ENCODE results near the gene OSBPL5. TPM values are rescaled to one million over a fixed set of nuclear protein-coding genes. Genes with fewer than 3 reads are reported as not detected.

The OSBPL5 gene
- total RNA-seq, 1 donor from 2014 or later = 1.6 TPM

DNA sequence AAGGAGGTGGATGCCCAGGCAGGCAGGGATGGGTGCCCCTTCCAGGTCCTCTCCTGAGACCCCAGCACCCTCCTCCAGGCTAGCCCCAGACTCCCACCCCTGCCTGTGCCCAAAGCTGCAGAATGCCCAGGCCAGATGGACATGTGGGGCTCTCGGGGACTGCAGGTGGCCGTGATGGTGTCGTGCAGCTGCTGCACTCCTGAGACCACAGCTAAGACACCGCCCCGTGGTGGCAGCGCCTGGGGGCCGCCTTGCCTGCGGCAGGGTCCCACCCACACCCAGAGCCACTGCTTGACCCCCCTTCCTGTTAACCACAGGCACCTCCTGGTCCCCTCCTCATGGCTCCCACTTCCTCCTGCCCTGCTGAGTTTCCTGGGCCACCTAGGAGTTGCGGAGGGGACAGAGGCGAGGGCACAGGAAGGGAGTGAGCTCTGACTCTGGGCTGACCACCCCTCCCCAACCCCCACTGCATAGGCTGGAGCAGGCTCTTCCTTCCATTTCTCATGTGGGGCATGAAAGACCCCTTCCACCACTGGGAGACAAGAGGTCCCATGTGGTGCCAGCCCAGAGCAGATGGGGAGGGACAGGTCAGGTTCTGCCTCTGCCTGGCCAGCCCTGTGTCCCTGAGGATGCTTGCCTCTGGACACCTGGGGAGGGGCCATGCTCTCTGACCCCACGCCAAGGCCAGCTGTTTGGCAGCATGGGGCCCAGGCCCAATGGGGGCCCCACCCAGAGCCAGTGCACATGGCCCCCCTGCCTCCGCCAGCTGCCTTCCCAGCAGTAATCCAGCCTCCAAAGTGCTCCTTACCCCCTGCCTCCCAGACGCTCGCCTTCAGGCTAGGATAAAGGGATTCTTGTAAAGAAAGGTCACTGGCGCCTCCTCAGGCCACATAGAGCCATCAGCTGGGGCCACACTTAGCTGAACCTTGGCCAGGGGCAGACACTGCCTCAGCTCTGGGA, 29.3 kb downstream of the OSBPL5 start:
- intact Hi-C loops (cut with micrococcal nuclease) = no loop called here

DNA sequence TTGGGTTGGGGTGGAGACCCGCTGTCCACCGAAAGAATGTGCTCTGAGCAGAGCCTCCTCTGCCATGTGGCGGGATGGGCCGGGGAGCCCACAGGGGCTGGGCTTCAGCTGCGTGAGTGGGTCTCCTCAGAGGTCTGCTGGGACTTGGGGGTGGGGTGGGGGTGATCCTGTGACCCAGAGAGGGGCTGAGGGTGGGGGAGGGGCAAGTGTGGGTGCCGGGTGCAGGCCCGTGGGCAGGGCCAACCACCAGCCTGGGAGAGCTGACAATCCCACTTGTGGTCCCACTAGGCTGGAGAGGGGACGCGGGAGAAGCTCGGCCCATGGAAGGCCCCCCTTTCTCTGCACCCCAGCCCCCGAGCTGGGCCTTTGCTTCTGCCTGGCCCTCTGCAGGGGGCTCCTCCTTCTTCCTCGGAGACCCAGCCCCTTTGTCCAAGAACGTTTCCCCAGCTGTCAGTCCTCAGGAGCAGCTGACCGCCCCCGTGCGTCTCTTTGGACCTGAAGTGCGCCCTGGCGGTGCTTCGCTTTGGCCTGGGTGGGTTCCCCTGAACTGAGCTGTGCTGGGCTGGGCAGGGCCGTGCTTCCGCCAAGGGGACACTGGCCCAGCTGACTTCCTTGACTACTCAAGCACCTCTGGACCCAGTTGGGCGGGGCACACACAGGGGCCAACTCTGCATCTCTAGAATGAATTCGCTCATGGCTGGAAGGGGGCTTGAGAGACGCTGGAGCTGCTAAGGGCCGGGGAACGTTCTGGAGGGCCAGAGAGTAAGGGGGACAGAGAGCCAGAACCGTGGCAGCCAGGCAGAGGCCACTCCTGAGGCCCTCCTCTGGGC, 30.2 kb downstream of the OSBPL5 start:
- intact Hi-C loops (cut with micrococcal nuclease) = no loop called here

DNA sequence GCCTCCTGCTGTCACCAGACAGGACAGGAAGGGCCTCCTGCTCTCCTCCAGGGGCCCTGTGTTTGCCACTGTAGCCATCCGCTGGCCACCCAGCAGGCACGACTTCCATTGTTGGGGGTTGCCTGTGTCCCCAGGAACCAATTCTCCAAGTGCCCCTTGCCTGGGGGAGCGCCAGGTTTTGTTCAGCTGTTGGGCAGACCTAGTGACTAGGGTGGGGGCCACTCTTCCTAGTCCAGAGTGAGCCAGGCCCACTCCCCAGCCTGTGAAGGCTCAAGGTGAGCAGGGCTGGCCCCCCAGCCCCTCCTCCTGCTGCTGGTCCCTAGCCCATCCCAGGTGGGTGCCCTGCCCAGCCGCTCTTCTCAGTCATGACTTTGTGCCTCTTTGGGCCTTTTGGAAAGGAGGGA, 30.9 kb downstream of the OSBPL5 start:
- intact Hi-C loops (cut with micrococcal nuclease) = no loop called here

DNA sequence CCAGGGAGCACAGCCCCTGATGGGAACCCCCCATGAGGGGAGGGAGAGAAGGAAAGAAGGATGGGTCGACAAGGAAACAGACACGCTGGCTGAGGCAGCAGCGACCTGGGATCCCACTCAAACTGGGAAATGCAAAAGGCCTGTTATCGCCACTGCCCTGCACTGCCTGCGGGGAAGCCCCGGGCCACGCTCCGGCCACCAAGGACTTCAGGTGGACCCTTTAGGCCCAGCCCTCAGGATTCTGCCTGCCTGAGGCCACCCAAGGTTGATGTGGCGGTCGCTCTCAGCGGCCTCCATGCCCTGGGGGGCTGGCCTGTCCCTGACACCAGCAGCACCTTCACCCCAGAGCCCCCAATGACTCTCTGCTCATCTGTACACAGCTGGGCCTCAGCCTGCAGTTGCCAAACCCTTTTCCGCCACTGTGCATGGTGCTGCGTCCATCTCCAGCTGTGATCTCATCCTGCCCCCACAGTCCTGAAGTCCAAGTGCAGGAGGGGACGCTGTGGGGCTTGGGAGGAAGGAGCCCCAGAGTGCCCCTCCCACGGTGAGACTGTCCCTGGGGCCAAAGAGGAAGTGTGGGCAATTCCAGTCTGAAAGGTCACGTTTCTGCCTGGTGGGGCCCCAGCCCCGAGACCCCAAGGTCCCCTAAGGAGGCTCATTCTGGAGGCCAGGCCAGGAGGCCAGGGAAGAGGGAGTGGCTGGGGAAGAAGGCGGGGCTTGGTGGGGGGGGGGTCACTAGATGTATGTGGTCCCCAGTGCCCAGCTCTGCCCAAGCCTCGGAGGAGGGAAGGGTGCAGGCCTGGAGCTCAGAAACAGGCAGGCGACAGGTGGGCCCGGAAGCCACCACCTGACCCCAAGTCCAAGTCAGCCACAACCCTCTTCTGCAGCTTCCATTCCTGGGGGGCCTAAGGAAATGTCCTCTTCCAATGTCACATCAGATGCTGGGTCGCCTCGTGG, 31.6 kb downstream of the OSBPL5 start:
- intact Hi-C loops (cut with micrococcal nuclease) = no loop called here

DNA sequence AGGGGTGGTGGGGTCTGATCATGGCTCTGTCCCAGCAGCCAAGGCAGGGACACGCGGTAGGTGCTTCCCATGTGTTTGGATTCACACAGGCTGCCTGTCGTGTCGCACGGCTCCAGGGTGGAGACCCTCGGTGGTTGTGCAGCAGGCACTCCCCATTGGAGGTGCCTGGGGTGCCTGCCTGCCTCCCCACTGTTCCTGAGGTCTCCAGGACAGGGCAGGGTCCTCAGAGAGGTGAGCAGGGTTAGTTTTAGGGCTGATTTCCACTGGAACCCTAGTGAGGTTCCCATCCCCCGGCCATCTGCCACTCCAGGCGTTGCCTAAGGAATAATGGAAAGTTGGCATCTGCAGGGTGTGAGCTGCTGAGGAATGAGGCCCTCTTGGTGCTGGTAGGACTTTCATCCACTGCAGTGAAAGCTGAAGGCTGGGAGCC, 32.3 kb downstream of the OSBPL5 start:
- intact Hi-C loops (cut with micrococcal nuclease) = no loop called here

DNA sequence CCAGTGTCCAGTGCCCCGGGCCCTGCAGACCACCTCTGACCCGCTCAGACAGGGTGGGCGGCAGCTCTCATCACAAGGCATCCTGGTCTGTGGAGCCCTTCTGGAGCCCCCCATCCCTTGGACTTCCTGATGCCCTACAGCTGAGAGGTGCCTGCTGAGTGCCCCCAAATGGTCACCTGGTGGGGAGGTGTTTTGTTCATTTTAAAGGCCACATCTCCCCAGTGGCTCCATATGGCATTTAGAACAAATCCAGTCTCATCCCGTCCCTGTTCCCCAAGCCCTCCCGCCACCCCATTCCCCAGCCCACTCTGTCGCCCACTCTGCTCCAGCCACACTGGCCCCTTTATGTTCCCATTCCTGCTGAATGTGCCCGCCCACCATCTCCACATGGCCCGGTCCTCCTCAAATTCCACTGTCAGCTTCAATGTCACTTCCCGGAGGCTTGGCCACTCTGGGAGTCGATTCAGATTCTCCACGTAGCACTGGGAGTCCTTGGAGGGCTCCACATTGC, 32.8 kb downstream of the OSBPL5 start:
- intact Hi-C loops (cut with micrococcal nuclease) = no loop called here

DNA sequence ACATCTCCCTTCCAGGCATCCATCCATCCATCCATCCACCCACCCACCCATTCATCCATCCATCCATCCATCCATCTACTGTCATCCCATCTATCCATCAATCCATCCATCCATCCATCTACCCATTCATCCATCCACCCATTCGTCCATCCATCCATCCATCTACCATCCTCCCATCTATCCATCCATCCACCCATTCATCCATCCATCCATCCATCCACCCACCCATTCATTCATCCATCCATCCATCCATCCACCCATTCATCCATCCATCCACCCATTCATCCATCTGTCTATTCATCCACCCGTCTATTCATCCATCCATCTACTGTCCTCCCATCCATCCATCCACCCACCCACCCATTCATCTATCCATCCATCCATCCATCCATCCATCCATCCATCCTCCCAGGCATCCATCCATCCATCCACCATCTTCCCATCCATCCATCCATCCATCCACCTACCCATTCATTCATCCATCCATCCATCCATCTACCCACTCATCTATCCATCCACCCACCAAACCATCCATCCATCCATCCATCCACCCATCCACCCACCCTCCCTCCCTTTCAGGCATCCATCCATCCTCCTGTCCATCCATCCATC, 33.7 kb downstream of the OSBPL5 start:
- intact Hi-C loops (cut with micrococcal nuclease) = no loop called here

DNA sequence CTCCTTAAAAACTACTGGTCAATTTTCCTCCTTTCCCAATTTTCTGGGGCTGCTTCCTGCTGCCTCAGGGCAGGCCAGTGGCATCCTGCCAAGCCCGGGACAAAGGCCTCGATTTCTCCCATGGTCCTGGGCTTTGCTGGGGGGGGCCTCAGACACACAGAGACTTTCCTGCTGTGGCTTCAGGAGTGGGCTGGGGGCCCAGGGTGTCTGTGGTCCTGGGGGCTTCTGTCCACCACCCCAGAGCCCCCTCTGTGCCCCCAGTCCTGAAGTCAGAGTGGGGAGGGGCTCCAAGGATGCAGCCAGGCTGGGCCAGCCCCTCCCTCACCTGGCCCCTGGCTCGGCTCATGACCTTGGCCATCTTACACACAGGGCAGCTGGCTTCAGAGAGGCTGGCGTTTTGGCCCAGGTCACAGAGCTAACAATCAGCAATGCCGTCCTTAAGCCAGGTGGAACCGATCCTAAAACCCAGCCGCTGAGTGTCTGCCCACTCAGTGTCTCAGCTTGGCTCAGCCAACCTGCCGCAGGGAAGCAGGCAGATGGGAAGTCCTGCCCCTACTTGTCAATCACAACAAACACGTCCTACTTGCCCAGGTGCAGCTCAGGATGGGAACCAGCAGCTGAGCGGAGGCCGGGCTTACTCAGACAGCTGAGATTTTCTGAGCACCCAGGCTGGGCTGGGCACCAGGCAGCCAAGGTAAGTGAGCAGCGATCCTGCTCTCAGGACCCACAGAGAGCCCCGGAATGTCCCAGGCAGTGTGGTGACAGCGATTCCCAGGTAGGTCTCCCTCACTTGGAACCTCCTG, 34.6 kb downstream of the OSBPL5 start:
- intact Hi-C loops (cut with micrococcal nuclease) = no loop called here

DNA sequence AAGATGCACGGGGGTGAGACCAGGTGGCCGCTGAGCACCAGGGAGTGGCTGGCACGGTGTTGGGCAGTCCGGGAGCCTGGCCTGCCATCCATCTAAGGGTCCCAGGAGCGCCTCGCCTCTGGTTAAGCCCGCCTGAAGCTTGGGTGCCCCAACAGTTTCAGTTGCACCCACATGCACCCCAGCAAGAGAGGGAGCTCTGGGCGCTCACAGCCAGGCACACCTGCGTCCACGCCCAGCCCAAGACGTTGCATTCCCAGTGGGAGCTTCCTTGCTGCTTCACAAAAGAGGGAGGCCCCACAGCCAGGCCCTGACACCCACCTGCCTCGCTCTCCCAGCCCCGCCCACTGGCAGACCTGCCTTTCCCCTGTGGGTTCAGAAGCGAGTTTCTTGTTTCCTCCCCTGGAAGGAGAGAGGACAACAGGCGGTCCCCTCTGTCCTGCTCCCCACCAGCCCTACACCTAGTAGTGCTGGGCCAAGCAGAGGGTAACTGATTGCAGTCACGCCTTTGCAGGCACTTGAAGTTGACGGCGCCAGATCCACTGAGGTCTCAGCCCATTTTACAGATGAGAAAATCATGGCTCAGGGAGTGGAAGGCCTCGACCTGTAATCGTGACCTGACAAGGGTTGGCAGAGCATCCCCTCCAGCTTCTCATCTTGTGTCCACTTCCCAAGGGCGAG, 35.4 kb downstream of the OSBPL5 start:
- intact Hi-C loops (cut with micrococcal nuclease) = no loop called here

DNA sequence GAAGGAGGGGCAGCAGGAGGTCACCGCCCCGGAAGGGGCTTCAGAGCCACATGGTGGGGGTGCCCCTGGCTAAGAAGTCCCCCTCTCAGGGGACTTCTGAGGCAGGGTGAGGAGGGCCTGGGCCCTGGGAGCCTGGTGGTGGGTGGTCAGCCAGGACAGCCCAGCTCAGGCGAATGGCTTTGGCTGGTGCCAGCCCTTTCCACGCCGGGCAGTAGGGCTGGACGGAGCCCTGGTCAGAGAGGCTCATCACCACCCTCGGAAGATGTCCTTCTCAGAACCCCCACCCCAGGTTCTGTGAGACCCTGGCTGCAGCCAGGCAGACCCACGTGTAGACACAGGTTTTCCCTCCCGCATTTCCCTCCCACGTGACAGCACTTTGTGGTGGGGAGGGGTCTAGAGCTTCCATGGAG, 35.9 kb downstream of the OSBPL5 start:
- intact Hi-C loops (cut with micrococcal nuclease) = no loop called here

DNA sequence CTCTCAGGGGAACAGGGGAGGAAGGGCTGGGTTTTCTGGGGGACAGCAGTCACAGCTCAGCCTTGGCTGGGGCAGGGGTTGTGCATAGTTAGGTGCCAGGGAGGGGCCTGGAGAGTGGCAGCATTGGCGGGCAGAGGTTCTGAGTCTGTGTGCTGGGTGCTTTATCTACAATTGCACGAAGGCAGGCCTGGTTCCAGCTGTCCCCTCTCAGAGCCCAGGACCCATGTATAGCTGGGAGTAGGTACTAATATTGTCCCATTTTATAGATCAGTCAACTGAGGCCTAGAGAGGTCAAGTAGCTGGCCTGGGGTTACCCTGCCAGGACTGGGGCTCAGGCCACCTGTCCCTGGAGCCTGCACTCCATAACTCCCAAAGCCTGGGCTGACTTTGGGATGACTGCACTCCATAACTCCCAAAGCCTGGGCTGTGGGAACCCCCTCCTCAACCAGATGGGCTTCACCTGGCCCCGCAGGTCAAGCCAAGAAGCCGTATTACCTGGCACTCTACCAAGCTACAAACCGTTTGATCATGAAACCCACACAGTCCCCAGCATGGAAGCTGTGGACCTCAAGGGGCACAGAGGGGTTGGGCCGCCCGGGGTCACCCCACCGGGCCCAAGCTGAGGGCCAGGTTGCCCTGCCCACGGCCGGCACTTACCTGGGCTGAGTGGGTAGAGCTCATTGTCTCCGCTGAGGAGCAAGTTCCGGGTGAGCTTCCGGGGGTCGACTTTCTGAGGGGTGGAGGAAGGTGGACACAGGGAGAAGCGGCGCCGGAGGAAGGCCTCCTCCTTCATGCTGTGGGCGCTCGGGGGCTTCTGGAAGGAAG, 36.5 kb downstream of the OSBPL5 start:
- intact Hi-C loops (cut with micrococcal nuclease) = no loop called here

DNA sequence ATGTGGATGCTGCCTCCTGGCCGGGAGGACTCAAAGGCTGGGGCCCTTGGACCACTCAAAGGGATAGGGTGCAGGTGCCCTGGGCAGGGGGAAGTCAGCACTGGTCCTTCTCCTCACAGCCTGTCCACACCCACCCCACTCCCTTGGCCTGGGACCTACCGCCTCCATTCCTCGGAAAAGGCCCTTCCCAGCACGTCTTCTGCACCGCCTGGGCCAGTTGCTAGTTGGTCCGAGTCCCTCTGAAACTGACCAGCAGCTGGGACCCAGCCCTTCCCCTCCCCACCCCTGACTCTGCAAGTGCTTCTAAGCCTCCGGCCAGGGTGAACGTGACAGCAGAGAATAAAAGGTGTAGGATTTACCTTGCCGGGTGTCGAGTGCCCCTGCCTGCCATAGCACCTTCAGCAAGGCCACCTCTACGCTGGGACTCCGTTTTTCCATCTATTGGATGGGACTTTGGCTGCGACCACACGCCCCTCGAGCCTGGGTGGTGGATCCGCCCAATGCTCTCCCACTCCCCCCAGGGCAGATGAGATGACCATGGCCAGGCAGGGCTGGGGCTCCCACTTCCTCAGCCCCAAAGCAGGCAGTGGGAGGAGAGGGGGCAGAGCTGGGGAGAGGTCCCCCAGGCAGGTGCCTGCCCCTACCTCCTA, 37.3 kb downstream of the OSBPL5 start:
- intact Hi-C loops (cut with micrococcal nuclease) = no loop called here

DNA sequence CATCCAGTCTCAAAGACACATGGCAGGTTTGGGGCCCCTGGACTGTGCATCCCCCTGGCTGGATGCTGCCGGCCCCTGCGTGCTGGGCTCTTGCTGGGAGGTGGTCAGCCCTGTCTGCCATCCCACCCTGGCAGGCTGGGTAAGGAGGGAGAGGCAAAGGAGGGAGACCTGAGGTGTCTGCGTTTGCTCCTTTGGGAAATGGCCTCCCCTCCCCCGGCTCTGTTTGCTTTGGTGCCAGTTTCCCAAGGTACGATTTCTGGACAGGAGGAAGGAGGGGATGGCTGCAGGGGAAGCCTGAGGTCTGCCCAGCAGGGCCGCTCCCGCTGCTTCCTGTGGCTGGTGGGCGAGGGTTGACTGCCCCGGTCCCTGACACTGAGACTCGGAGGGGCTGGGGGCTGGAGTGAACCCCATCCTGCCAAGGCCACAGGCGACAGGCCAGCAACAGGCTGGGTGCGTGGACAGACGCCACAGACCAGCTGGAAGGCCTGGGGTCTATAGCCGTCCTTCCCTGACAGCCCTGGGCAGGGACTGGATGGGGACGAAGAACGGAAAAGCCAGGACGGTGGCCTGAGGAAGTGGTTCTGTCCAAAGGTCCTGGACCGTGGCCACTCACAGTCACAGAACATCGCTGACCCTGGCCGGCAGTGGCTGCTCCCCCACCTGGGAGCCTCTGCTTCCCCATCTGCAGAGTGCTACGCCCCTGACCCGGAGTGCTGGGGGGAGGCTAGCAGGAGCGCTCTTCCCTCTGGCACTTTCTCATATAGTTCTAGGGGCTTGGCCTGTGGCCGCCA, 38.0 kb downstream of the OSBPL5 start:
- intact Hi-C loops (cut with micrococcal nuclease) = no loop called here

DNA sequence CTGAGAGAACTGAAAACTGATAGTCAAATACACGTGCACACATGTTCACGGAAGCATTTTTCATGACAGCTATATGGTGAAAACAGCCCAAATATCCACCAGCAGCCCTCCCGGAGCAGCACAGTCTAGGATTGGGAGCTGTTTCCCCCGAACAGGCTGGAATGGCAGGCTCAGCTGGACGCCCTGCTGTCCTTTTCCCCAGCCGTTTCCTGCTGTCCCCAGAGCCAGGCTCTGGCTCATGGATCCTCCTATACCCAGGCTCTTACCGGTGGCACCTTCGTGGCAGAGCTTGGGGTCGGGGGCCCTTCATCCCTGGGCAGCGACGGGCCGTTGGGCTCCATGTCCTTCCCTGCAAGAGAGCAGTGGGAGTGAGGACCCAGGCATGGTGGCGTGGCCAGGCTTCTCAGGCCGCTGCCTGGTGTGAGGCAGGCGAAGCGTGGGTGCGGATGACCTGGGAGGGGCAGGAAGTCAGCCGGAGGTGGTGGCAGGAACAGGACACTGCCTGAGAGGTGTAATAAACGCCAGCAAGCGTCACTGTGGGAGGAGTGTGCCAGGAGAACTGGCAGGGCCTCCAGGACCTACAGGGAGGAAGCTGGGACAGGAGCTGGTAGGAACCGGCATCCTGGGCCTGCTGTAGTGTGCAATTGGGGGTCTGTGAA, 38.8 kb downstream of the OSBPL5 start:
- intact Hi-C loops (cut with micrococcal nuclease) = no loop called here

DNA sequence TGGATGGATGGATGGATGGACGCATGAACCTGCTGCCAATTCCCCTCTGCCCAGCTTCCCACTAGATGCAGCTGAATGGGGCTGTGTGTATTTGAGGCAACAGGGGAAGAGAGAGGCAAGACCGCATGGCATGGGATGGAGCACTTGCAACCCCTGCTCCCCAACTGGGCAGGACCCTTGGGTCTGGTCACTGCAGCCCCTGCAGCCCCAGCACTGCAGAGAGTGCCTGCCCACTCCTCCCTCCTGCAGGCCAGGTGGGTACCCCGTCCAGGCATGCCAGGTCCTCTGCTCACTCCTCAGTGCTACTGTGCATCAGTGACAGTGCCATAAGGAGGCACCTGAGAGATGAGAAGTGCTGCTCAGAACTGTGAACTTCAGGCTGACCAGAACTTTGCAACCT, 40.3 kb downstream of the OSBPL5 start:
- intact Hi-C loops (cut with micrococcal nuclease) = no loop called here
